ENCODE measurements around the gene HSPB6.

The HSPB6 gene

GRCh38 chr19:35722897-35723296, 33.9 kb downstream of the HSPB6 start:
- Histone ChIP-seq H3K9me3 (ENCODE audit: control extremely low read depth in 1 of 5, control insufficient read depth in 4 of 5, insufficient read depth in 2 of 5, low read depth in 1 of 5, low read length in 4 of 5) (no peaks in the 10 kb centered on the region), H3K4me3 (ENCODE audit: control insufficient read depth in 1 of 7, extremely low read depth in 1 of 7, insufficient read depth in 4 of 7, low read depth in 2 of 7, low read length in 6 of 7) (no peak overlapping the region), H3K27ac (ENCODE audit: insufficient read depth in 1 of 2, low read depth in 1 of 2, low read length in 2 of 2, poor library complexity in 1 of 2, severe bottlenecking in 2 of 2) (no peak overlapping the region), H3K27me3 (replicated peaks in 2 of 5; ENCODE audit: control insufficient read depth in 4 of 5, insufficient read depth in 5 of 5, low read length in 4 of 5) (no peaks in the 10 kb centered on the region), H3K4me1 (ENCODE audit: control extremely low read depth in 1 of 4, control insufficient read depth in 4 of 4, insufficient read depth in 4 of 4, low read length in 3 of 4) (peaks cover 0 to 14% (median 11%) of the 10 kb centered on the region in 4 experiments), H3K36me3 (ENCODE audit: control insufficient read depth in 4 of 4, insufficient read depth in 4 of 4, low read length in 3 of 4) (peaks cover 4 to 82% (median 62%) of the 10 kb centered on the region in 4 experiments)
- CTCF ChIA-PET = interaction anchor here (0.9 to 1.7 kb wide), 3 partner anchors 11 to 28 kb away, joined by 3 to 5 read pairs (median 3); no protein-coding TSS in a partner anchor
- no peak for DNase-seq
- POLR2A ChIA-PET = no interaction called here
- WGBS (ENCODE audit: insufficient coverage) = over 99% methylated on average over 16 of the region's 16 CpGs

- 96% methylated on average over 14 of the region's 14 CpGs for WGBS (ENCODE audit: insufficient coverage)
- H3K36me3 ChIP-seq (ENCODE audit: control insufficient read depth in 4 of 4, insufficient read depth in 4 of 4, low read length in 3 of 4) = peaks cover 4 to 78% (median 58%) of the 10 kb centered on the region in 4 experiments
- no peak overlapping the region for H3K4me3 ChIP-seq (ENCODE audit: control insufficient read depth in 1 of 7, extremely low read depth in 1 of 7, insufficient read depth in 4 of 7, low read depth in 2 of 7, low read length in 6 of 7)
- no peak overlapping the region for H3K27ac ChIP-seq (ENCODE audit: insufficient read depth in 1 of 2, low read depth in 1 of 2, low read length in 2 of 2, poor library complexity in 1 of 2, severe bottlenecking in 2 of 2)
- H3K4me1 ChIP-seq (ENCODE audit: control extremely low read depth in 1 of 4, control insufficient read depth in 4 of 4, insufficient read depth in 4 of 4, low read length in 3 of 4) = peaks cover 0 to 14% (median 11%) of the 10 kb centered on the region in 4 experiments
- H3K27me3 ChIP-seq (replicated peaks in 2 of 5; ENCODE audit: control insufficient read depth in 4 of 5, insufficient read depth in 5 of 5, low read length in 4 of 5) = no peaks in the 10 kb centered on the region
- H3K9me3 ChIP-seq (ENCODE audit: control extremely low read depth in 1 of 5, control insufficient read depth in 4 of 5, insufficient read depth in 2 of 5, low read depth in 1 of 5, low read length in 4 of 5) = no peaks in the 10 kb centered on the region
- CTCF ChIA-PET = interaction anchor here (1.3 to 1.7 kb wide), 2 partner anchors 14 to 28 kb away, joined by 3 to 5 read pairs; no protein-coding TSS in a partner anchor
- DNase-seq = no peak
- POLR2A ChIA-PET = no interaction called here
Measured at GRCh38 chr19:35722461-35722860, 34.4 kb downstream of the HSPB6 start.

- Histone ChIP-seq H3K4me3 (ENCODE audit: control insufficient read depth in 1 of 7, extremely low read depth in 1 of 7, insufficient read depth in 4 of 7, low read depth in 2 of 7, low read length in 6 of 7) (no peak overlapping the region), H3K4me1 (ENCODE audit: control extremely low read depth in 1 of 4, control insufficient read depth in 4 of 4, insufficient read depth in 4 of 4, low read length in 3 of 4) (peaks cover 0 to 23% (median 17%) of the 10 kb centered on the region in 4 experiments), H3K27me3 (replicated peaks in 2 of 5; ENCODE audit: control insufficient read depth in 4 of 5, insufficient read depth in 5 of 5, low read length in 4 of 5) (no peaks in the 10 kb centered on the region), H3K36me3 (ENCODE audit: control insufficient read depth in 4 of 4, insufficient read depth in 4 of 4, low read length in 3 of 4) (peaks cover 1 to 68% (median 50%) of the 10 kb centered on the region in 4 experiments), H3K9me3 (ENCODE audit: control extremely low read depth in 1 of 5, control insufficient read depth in 4 of 5, insufficient read depth in 2 of 5, low read depth in 1 of 5, low read length in 4 of 5) (no peaks in the 10 kb centered on the region), H3K27ac (ENCODE audit: insufficient read depth in 1 of 2, low read depth in 1 of 2, low read length in 2 of 2, poor library complexity in 1 of 2, severe bottlenecking in 2 of 2) (no peak overlapping the region)
- DNase-seq = no peak
- ChIA-PET POLR2A (no interaction called here), CTCF (interaction anchor here (1.3 kb wide), 1 partner anchor 15 kb away, joined by 3 read pairs; no protein-coding TSS in a partner anchor)
- WGBS (ENCODE audit: insufficient coverage) = 98% methylated on average over 16 of the region's 16 CpGs
Measured at GRCh38 chr19:35721374-35721773, 35.5 kb downstream of the HSPB6 start.

- no peak for DNase-seq
- Histone ChIP-seq H3K4me1 (ENCODE audit: control extremely low read depth in 1 of 4, control insufficient read depth in 4 of 4, insufficient read depth in 4 of 4, low read length in 3 of 4) (peaks cover 0 to 30% (median 24%) of the 10 kb centered on the region in 4 experiments), H3K27me3 (replicated peaks in 2 of 5; ENCODE audit: control insufficient read depth in 4 of 5, insufficient read depth in 5 of 5, low read length in 4 of 5) (no peaks in the 10 kb centered on the region), H3K9me3 (ENCODE audit: control extremely low read depth in 1 of 5, control insufficient read depth in 4 of 5, insufficient read depth in 2 of 5, low read depth in 1 of 5, low read length in 4 of 5) (no peaks in the 10 kb centered on the region), H3K36me3 (ENCODE audit: control insufficient read depth in 4 of 4, insufficient read depth in 4 of 4, low read length in 3 of 4) (peaks cover 0 to 61% (median 47%) of the 10 kb centered on the region in 4 experiments), H3K27ac (ENCODE audit: insufficient read depth in 1 of 2, low read depth in 1 of 2, low read length in 2 of 2, poor library complexity in 1 of 2, severe bottlenecking in 2 of 2) (no peak overlapping the region), H3K4me3 (ENCODE audit: control insufficient read depth in 1 of 7, extremely low read depth in 1 of 7, insufficient read depth in 4 of 7, low read depth in 2 of 7, low read length in 6 of 7) (no peak overlapping the region)
- ChIA-PET POLR2A (no interaction called here), CTCF (interaction anchor here (1.3 kb wide), 1 partner anchor 19 kb away, joined by 3 read pairs; no protein-coding TSS in a partner anchor)
- WGBS (ENCODE audit: insufficient coverage) = 90% methylated on average over 8 of the region's 17 CpGs
Measured at GRCh38 chr19:35720648-35721047, 36.2 kb downstream of the HSPB6 start.

- peaks cover 0 to 56% (median 42%) of the 10 kb centered on the region in 4 experiments for H3K36me3 ChIP-seq (ENCODE audit: control insufficient read depth in 4 of 4, insufficient read depth in 4 of 4, low read length in 3 of 4)
- 90% methylated on average over 8 of the region's 9 CpGs for WGBS (ENCODE audit: insufficient coverage)
Measured at GRCh38 chr19:35720163-35720524, 36.7 kb downstream of the HSPB6 start.

GRCh38 chr19:35719402-35720162, 37.2 kb downstream of the HSPB6 start:
- Histone ChIP-seq H3K27ac (ENCODE audit: insufficient read depth in 1 of 2, low read depth in 1 of 2, low read length in 2 of 2, poor library complexity in 1 of 2, severe bottlenecking in 2 of 2) (peak overlapping the region in 1 of 2 experiments; percentile 83), H3K36me3 (ENCODE audit: control insufficient read depth in 4 of 4, insufficient read depth in 4 of 4, low read length in 3 of 4) (peaks cover 0 to 50% (median 36%) of the 10 kb centered on the region in 4 experiments), H3K4me3 (ENCODE audit: control insufficient read depth in 1 of 7, extremely low read depth in 1 of 7, insufficient read depth in 4 of 7, low read depth in 2 of 7, low read length in 6 of 7) (peak overlapping the region in 4 of 7 experiments; percentile 75 to 92 (median 84)), H3K27me3 (replicated peaks in 2 of 5; ENCODE audit: control insufficient read depth in 4 of 5, insufficient read depth in 5 of 5, low read length in 4 of 5) (no peaks in the 10 kb centered on the region), H3K4me1 (ENCODE audit: control extremely low read depth in 1 of 4, control insufficient read depth in 4 of 4, insufficient read depth in 4 of 4, low read length in 3 of 4) (peaks cover 0 to 40% (median 28%) of the 10 kb centered on the region in 4 experiments), H3K9me3 (ENCODE audit: control extremely low read depth in 1 of 5, control insufficient read depth in 4 of 5, insufficient read depth in 2 of 5, low read depth in 1 of 5, low read length in 4 of 5) (no peaks in the 10 kb centered on the region)
- DNase-seq = no peak
- 98% methylated on average over 23 of the region's 32 CpGs for WGBS (ENCODE audit: insufficient coverage)
- CTCF ChIA-PET = interaction anchor here (0.9 to 1.3 kb wide), 3 partner anchors 18 to 29 kb away, joined by 3 to 4 read pairs (median 3); partner anchors contain the start of gene LIN37
- POLR2A ChIA-PET = interaction anchor here (0.6 to 1.1 kb wide), 2 partner anchors 26 to 196 kb away, joined by 4 read pairs; partner anchors contain the start of genes PSENEN and U2AF1L4

More at GRCh38 chr19:35720163-35720524, 36.7 kb downstream of the HSPB6 start:
- POLR2A ChIA-PET = no interaction called here
- no peaks in the 10 kb centered on the region for H3K27me3 ChIP-seq (replicated peaks in 2 of 5; ENCODE audit: control insufficient read depth in 4 of 5, insufficient read depth in 5 of 5, low read length in 4 of 5)
- no peaks in the 10 kb centered on the region for H3K9me3 ChIP-seq (ENCODE audit: control extremely low read depth in 1 of 5, control insufficient read depth in 4 of 5, insufficient read depth in 2 of 5, low read depth in 1 of 5, low read length in 4 of 5)
- no peak overlapping the region for H3K27ac ChIP-seq (ENCODE audit: insufficient read depth in 1 of 2, low read depth in 1 of 2, low read length in 2 of 2, poor library complexity in 1 of 2, severe bottlenecking in 2 of 2)
- CTCF ChIA-PET = interaction anchor here (1.3 kb wide), 1 partner anchor 20 kb away, joined by 3 read pairs; no protein-coding TSS in a partner anchor
- H3K4me3 ChIP-seq (ENCODE audit: control insufficient read depth in 1 of 7, extremely low read depth in 1 of 7, insufficient read depth in 4 of 7, low read depth in 2 of 7, low read length in 6 of 7) = no peak overlapping the region
- H3K4me1 ChIP-seq (ENCODE audit: control extremely low read depth in 1 of 4, control insufficient read depth in 4 of 4, insufficient read depth in 4 of 4, low read length in 3 of 4) = peaks cover 0 to 35% (median 28%) of the 10 kb centered on the region in 4 experiments
- DNase-seq = no peak
